Cardiac fibroblast (primary cell): ENCODE results near the gene SPRED2.

ENCODE experiments used
- DNase-seq, 2 donors: peaks; one replicate each; pipeline versions ENCODE4 v3.0.0 to v3.0.0-alpha.2; 2010; ENCODE audit warnings: low read depth in 2 of 2
- H3K4me3 ChIP-seq, 2 donors: replicated peaks in 1 of 2; 1 replicate in 1 of 2; 2 replicates in 1 of 2; pipeline ENCODE4 v1.5.1; 2011; ENCODE audit warnings: low read depth in 2 of 2, low read length in 2 of 2, mild to moderate bottlenecking in 2 of 2, moderate library complexity in 1 of 2
- CTCF ChIP-seq: IDR thresholded peaks from one replicate; pipeline ENCODE4 v1.5.1; 2011; ENCODE audit warnings: low read depth, mild to moderate bottlenecking, low read length, inconsistent platforms

The SPRED2 gene

GRCh38 chr2:65404988-65405697 lies 27.3 kb downstream of the SPRED2 start:
- TF ChIP-seq CTCF, result no peak
- no peak for DNase-seq
- H3K4me3 ChIP-seq, result no peak overlapping the region

GRCh38 chr2:65403529-65403915 lies 28.9 kb downstream of the SPRED2 start:
- H3K4me3 ChIP-seq, result no peak overlapping the region
- no peak for TF ChIP-seq CTCF
- DNase-seq, result no peak

DNA sequence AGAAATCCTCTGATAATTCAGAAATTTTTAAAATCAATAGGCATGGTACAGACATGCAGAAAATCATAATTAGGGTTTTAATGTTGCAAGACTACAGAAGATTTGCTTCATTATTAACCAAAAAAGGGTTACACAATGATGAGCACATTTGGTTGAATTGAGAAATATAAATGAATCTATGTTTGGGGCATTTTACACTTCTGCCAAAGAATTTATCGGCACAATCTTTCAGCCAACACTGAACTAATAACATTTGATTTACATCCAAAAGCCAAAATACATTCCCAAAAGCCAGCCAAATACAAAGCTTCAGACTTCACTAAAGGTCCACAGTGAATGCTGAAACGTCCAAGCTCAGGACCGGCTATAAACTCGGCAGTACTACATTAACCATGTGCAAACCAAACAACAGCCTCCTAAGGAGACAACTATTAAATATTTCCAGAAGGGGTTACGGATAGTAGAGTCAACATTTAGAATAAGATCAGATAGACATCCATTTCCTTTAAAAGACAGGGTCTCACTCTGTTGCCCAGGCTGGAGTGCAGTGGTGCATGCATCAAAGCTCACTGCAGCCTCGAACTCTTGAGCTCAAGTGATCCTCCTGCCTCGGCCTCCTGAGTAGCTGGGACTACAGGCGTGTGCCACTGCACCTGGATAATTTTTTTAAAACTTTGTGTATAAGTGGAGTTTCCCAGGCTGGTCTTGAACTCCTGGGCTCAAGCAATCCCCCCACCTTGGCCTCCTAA lies 29.4 kb downstream of the SPRED2 start:
- no peak for TF ChIP-seq CTCF
- H3K4me3 ChIP-seq, result no peak overlapping the region
- peak; percentile 51 to 65 for DNase-seq

DNA sequence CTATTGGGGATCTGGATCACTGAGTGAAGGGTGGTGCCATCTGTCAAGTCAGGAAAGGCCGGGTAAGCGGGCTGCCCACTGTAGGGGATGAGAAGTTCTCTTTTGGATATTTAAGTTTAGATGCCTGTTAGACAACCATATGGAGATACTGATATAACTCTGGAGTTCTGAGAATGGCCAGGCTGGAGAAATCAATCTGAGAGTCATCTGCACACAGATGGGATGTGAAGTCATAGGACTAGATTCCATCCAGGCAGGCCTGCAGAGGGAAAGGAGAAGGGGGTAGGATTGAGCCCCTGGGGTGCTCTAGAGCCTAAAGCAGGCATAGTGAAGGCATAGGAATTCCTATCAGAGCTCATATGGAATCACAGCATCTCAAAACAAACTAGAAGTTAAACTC lies 30.1 kb downstream of the SPRED2 start:
- no peak overlapping the region for H3K4me3 ChIP-seq
- TF ChIP-seq CTCF, result no peak
- DNase-seq, result peak in 1 of 2 donors; percentile 30

GRCh38 chr2:65397122-65397521 lies 35.3 kb downstream of the SPRED2 start:
- DNase-seq, result peak; percentile 37 to 39
- no peak for TF ChIP-seq CTCF
- no peak overlapping the region for H3K4me3 ChIP-seq

- DNase-seq, result peak; percentile 53 to 70
- no peak for TF ChIP-seq CTCF
- no peak overlapping the region for H3K4me3 ChIP-seq
These were observed 35.9 kb downstream of the SPRED2 start for GRCh38 chr2:65396348-65397026.
